Breast epithelium (tissue), 4 donors: ENCODE results near the gene SEC14L5. TPM values are rescaled to one million over a fixed set of nuclear protein-coding genes. Genes with fewer than 3 reads are reported as not detected.

Experiments used
- DNase-seq, 2 donors: peaks; one replicate each; pipeline ENCODE4 v3.0.0-alpha.2; 2019; ENCODE audit warnings: low spot score in 2 of 2
- H3K27ac ChIP-seq, 2 donors: fragments of 200-600 bp; sonication (generic) in 1 of 2; one replicate each; pipeline ENCODE4 v1.5.1; 2016 to 2019; ENCODE audit warnings: mild to moderate bottlenecking in 1 of 2
- H3K27me3 ChIP-seq, 2 donors: fragments of 200-600 bp; sonication (generic) in 1 of 2; one replicate each; pipeline versions ENCODE4 v1.5.1 to v1.6.0; 2017 to 2019; ENCODE audit warnings: control low read depth in 1 of 2, mild to moderate bottlenecking in 1 of 2
- H3K36me3 ChIP-seq: fragments of 200-600 bp; one replicate; pipeline ENCODE4 v1.5.1; 2019
- H3K4me1 ChIP-seq, 2 donors: fragments of 200-600 bp; sonication (generic); one replicate each; pipeline ENCODE4 v1.5.1; 2016 to 2019; ENCODE audit warnings: control low read depth in 1 of 2
- H3K4me3 ChIP-seq, 3 donors: fragments of 200-600 bp; sonication (generic); 1 replicate in 2 of 3; 2 replicates in 1 of 3; pipeline ENCODE4 v1.5.1; 2016 to 2019; ENCODE audit warnings: mild to moderate bottlenecking in 3 of 3, moderate library complexity in 2 of 3
- H3K9me3 ChIP-seq, 2 donors: fragments of 200-600 bp; sonication (generic) in 1 of 2; one replicate each; pipeline ENCODE4 v1.5.1; 2016 to 2019; ENCODE audit warnings: control low read depth in 1 of 2
- CTCF ChIP-seq, 3 donors: fragments of 450-650 bp; IDR thresholded peaks; one replicate each; pipeline ENCODE4 v1.5.1; 2016 to 2017; ENCODE audit warnings: antibody characterized with exemption in 3 of 3, mild to moderate bottlenecking in 3 of 3, moderate library complexity in 3 of 3
- POLR2A ChIP-seq: fragments of 450-650 bp; IDR thresholded peaks from one replicate; pipeline ENCODE4 v1.6.1; 2016; ENCODE audit warnings: antibody characterized with exemption, mild to moderate bottlenecking, moderate library complexity
- POLR2AphosphoS5 ChIP-seq, 3 donors: sonication (generic); formaldehyde crosslinking; IDR thresholded peaks; one replicate each; pipeline ENCODE4 v1.6.1; 2017; ENCODE audit warnings: antibody characterized with exemption in 3 of 3
- intact Hi-C: fragments of 100-400 bp; cut with DNase I; formaldehyde crosslinking; loops from one replicate; pipeline ENCODE4 v1.15.1; 2023; ENCODE audit warnings: low total_unique reads
- total RNA-seq, 3 donors: library from RNA; depleted of rRNA; stranded (reverse); fragments of >200 nt; gene quantifications; one replicate each; pipeline ENCODE4 v1.1.0, GENCODE V29; 2016

The SEC14L5 gene
- total RNA-seq = 1 to 10 TPM in 1 of 3 donors, under 1 TPM in 2; 0.33 to 1.3 (median 0.59) TPM

- no peaks in the 10 kb centered on the region for H3K9me3 ChIP-seq
- no peaks in the 10 kb centered on the region for H3K4me1 ChIP-seq
- H3K4me3 ChIP-seq = peak within 1 kb of the TSS; percentile 42 to 74 (median 63)
- H3K36me3 ChIP-seq = no peaks in the 10 kb centered on the region
- peak within 1 kb of the TSS; percentile 40 to 67 for H3K27ac ChIP-seq
- intact Hi-C loops = no loop called here
- TF ChIP-seq POLR2A (no peak), CTCF (IDR thresholded peaks at IDR 0.05) (no peak), POLR2AphosphoS5 (IDR thresholded peaks at IDR 0.05) (peak in 1 of 3 donors; percentile 35)
- peak; percentile 97 to 100 for DNase-seq
- H3K27me3 ChIP-seq = no peaks in the 10 kb centered on the region
Measured at GRCh38 chr16:4957720-4958509, at the start of gene SEC14L5. Gene SEC14L5 (plus strand): TSS chr16:4958330. CDS start chr16:4959324, 994 bp downstream.

GRCh38 chr16:4908854-4909401 lies 49.2 kb upstream of the SEC14L5 start:
- Histone ChIP-seq H3K36me3 (no peaks in the 10 kb centered on the region), H3K27me3 (no peaks in the 10 kb centered on the region), H3K4me1 (no peaks in the 10 kb centered on the region), H3K27ac (no peak overlapping the region), H3K4me3 (no peak overlapping the region), H3K9me3 (no peaks in the 10 kb centered on the region)
- TF ChIP-seq CTCF (IDR thresholded peaks at IDR 0.05) (no peak), POLR2AphosphoS5 (IDR thresholded peaks at IDR 0.05) (no peak), POLR2A (no peak)
- intact Hi-C loops = no loop called here
- DNase-seq = no peak

GRCh38 chr16:4909825-4910224 lies 48.3 kb upstream of the SEC14L5 start:
- no peak overlapping the region for H3K4me3 ChIP-seq
- no peaks in the 10 kb centered on the region for H3K36me3 ChIP-seq
- no peak for TF ChIP-seq POLR2AphosphoS5 (IDR thresholded peaks at IDR 0.05)
- no peak for DNase-seq
- no peaks in the 10 kb centered on the region for H3K27me3 ChIP-seq
- no peaks in the 10 kb centered on the region for H3K9me3 ChIP-seq
- H3K27ac ChIP-seq = no peak overlapping the region
- H3K4me1 ChIP-seq = no peaks in the 10 kb centered on the region
- intact Hi-C loops = no loop called here

GRCh38 chr16:4910828-4911227 lies 47.3 kb upstream of the SEC14L5 start:
- Histone ChIP-seq H3K9me3 (no peaks in the 10 kb centered on the region), H3K27ac (no peak overlapping the region), H3K27me3 (no peaks in the 10 kb centered on the region), H3K4me1 (peaks cover 0 to 4% of the 10 kb centered on the region in 2 donors), H3K36me3 (no peaks in the 10 kb centered on the region), H3K4me3 (no peak overlapping the region)
- intact Hi-C loops = no loop called here
- TF ChIP-seq POLR2AphosphoS5 (IDR thresholded peaks at IDR 0.05) = no peak
- no peak for TF ChIP-seq POLR2A
- TF ChIP-seq CTCF (IDR thresholded peaks at IDR 0.05) = no peak
- no peak for DNase-seq

- Histone ChIP-seq H3K4me3 (no peak overlapping the region), H3K9me3 (no peaks in the 10 kb centered on the region), H3K4me1 (peaks cover 0 to 4% of the 10 kb centered on the region in 2 donors), H3K27ac (no peak overlapping the region), H3K36me3 (no peaks in the 10 kb centered on the region), H3K27me3 (no peaks in the 10 kb centered on the region)
- intact Hi-C loops = no loop called here
- DNase-seq = no peak
- TF ChIP-seq POLR2AphosphoS5 (IDR thresholded peaks at IDR 0.05) (no peak), CTCF (IDR thresholded peaks at IDR 0.05) (no peak), POLR2A (no peak)
Measured at GRCh38 chr16:4911970-4912386, 46.2 kb upstream of the SEC14L5 start.
